Measurements from ENCODE around the gene ZC3H7B. TPM values are rescaled to one million over a fixed set of nuclear protein-coding genes. Genes with fewer than 3 reads are reported as not detected.

Gene ZC3H7B
- total and polyA plus RNA-seq, 11 donors, result 29.7 to 50.4 (median 37.1) TPM

GRCh38 chr22:41387341-41387740 lies 86.0 kb downstream of the ZC3H7B start:
- ATAC-seq, result no peak
- H3K4me3 ChIP-seq, result no peak overlapping the region
- H3K27ac ChIP-seq, result no peak overlapping the region
- peaks cover 0 to 25% (median 18%) of the 10 kb centered on the region in 12 donors for H3K4me1 ChIP-seq
- no peaks in the 10 kb centered on the region for H3K27me3 ChIP-seq
- peaks cover 0 to 61% (median 43%) of the 10 kb centered on the region in 9 donors for H3K36me3 ChIP-seq
- H3K9me3 ChIP-seq, result no peaks in the 10 kb centered on the region
- intact Hi-C loops (cut with DNase I), result no loop called here
- DNase-seq, result no peak
- WGBS, 4 donors, result 84 to 90% (median 86%) methylated on average over 7 of the region's 7 CpGs
- TF ChIP-seq CTCF (IDR thresholded peaks at IDR 0.05) (no peak), POLR2A (IDR thresholded peaks at IDR 0.05) (no peak)

GRCh38 chr22:41394012-41394356 lies 92.7 kb downstream of the ZC3H7B start:
- WGBS, 4 donors, result 80 to 91% (median 90%) methylated on average over 11 of the region's 11 CpGs
- H3K36me3 ChIP-seq, result peaks cover 3 to 98% (median 76%) of the 10 kb centered on the region in 9 donors
- ATAC-seq (no peak), DNase-seq (no peak)
- peak overlapping the region; percentile 13 to 76 (median 60) for H3K27ac ChIP-seq
- no peak for TF ChIP-seq CTCF (IDR thresholded peaks at IDR 0.05)
- TF ChIP-seq POLR2A (IDR thresholded peaks at IDR 0.05), result no peak
- peak overlapping the region in 1 of 12 donors; percentile 7 for H3K4me3 ChIP-seq
- H3K9me3 ChIP-seq, result no peaks in the 10 kb centered on the region
- no peaks in the 10 kb centered on the region for H3K27me3 ChIP-seq
- H3K4me1 ChIP-seq, result peaks cover 0 to 20% (median 11%) of the 10 kb centered on the region in 12 donors
- intact Hi-C loops (cut with DNase I), result no loop called here

- no peak for DNase-seq
- H3K9me3 ChIP-seq, result no peaks in the 10 kb centered on the region
- no peak for ATAC-seq
- TF ChIP-seq CTCF (IDR thresholded peaks at IDR 0.05) (no peak), POLR2A (IDR thresholded peaks at IDR 0.05) (no peak)
- peaks cover 3 to 88% (median 62%) of the 10 kb centered on the region in 9 donors for H3K36me3 ChIP-seq
- no peak overlapping the region for H3K4me3 ChIP-seq
- intact Hi-C loops (cut with DNase I), result no loop called here
- peaks cover 0 to 20% (median 11%) of the 10 kb centered on the region in 12 donors for H3K4me1 ChIP-seq
- 87 to 94% (median 92%) methylated on average over 34 to 37 of the region's 37 CpGs for WGBS, 4 donors
- no peaks in the 10 kb centered on the region for H3K27me3 ChIP-seq
- peak overlapping the region in 3 of 12 donors; percentile 64 to 68 (median 68) for H3K27ac ChIP-seq
Measured at GRCh38 chr22:41395531-41396240, 94.4 kb downstream of the ZC3H7B start.

GRCh38 chr22:41397143-41397811 lies 96.0 kb downstream of the ZC3H7B start:
- WGBS, 4 donors, result 87 to 90% (median 88%) methylated on average over 16 to 19 of the region's 19 CpGs
- no peaks in the 10 kb centered on the region for H3K9me3 ChIP-seq
- H3K27ac ChIP-seq, result no peak overlapping the region
- peaks cover 0 to 29% (median 13%) of the 10 kb centered on the region in 12 donors for H3K4me1 ChIP-seq
- H3K4me3 ChIP-seq, result no peak overlapping the region
- TF ChIP-seq POLR2A (IDR thresholded peaks at IDR 0.05) (no peak), CTCF (IDR thresholded peaks at IDR 0.05) (no peak)
- intact Hi-C loops (cut with DNase I), result no loop called here
- ATAC-seq (no peak), DNase-seq (no peak)
- peaks cover 3 to 72% (median 51%) of the 10 kb centered on the region in 9 donors for H3K36me3 ChIP-seq
- no peaks in the 10 kb centered on the region for H3K27me3 ChIP-seq
